Suprapubic skin (tissue), 4 donors: ENCODE data around the gene NUDT17. TPM values are rescaled to one million over a fixed set of nuclear protein-coding genes. Genes with fewer than 3 reads are reported as not detected.

Experiments used
- DNase-seq, 2 donors: peaks; one replicate each; pipeline ENCODE4 v3.0.0-alpha.2; 2019; ENCODE audit warnings: low spot score in 2 of 2
- H3K27ac ChIP-seq: fragments of 200-600 bp; sonication (generic); one replicate; pipeline ENCODE4 v1.5.1; 2019
- H3K27me3 ChIP-seq: fragments of 200-600 bp; sonication (generic); one replicate; pipeline ENCODE4 v1.5.1; 2019
- H3K36me3 ChIP-seq: fragments of 200-600 bp; sonication (generic); one replicate; pipeline ENCODE4 v1.5.1; 2019
- H3K4me1 ChIP-seq: fragments of 200-600 bp; sonication (generic); one replicate; pipeline ENCODE4 v1.5.1; 2019
- H3K4me3 ChIP-seq: fragments of 200-600 bp; sonication (generic); one replicate; pipeline ENCODE4 v1.5.1; 2019; ENCODE audit warnings: mild to moderate bottlenecking
- H3K9me3 ChIP-seq: fragments of 200-600 bp; sonication (generic); one replicate; pipeline ENCODE4 v1.5.1; 2019
- EP300 ChIP-seq: sonication (generic); formaldehyde crosslinking; IDR thresholded peaks from one replicate; pipeline ENCODE4 v1.6.1; 2017; ENCODE audit warnings: antibody characterized with exemption
- POLR2A ChIP-seq, 2 donors: fragments of 450-650 bp; IDR thresholded peaks; one replicate each; pipeline ENCODE4 v1.6.1; 2017; ENCODE audit warnings: antibody characterized with exemption in 2 of 2, mild to moderate bottlenecking in 2 of 2, moderate library complexity in 2 of 2
- POLR2AphosphoS5 ChIP-seq, 3 donors: sonication (generic); formaldehyde crosslinking; IDR thresholded peaks; one replicate each; pipeline ENCODE4 v1.6.1; 2017; ENCODE audit warnings: antibody characterized with exemption in 3 of 3
- WGBS: methylation state at CpG from one replicate; pipeline ENCODE4 v1.1.5; 2018; 5-methylcytosine and 5-hydroxymethylcytosine counted together
- total RNA-seq, 4 donors: library from RNA; depleted of rRNA; stranded (reverse); fragments of >200 nt; gene quantifications; one replicate each; pipeline ENCODE4 v1.1.0, GENCODE V29; 2016
- TF ChIP-seq, protein P1 (sequence below), 2 donors: fragments of 200-600 bp in 1 of 2; fragments of 450-650 bp in 1 of 2; sonication (generic) in 1 of 2; IDR thresholded peaks; one replicate each; pipeline ENCODE4 v1.5.1; 2016 to 2019; ENCODE audit warnings: antibody characterized with exemption in 2 of 2, mild to moderate bottlenecking in 1 of 2, moderate library complexity in 1 of 2

The NUDT17 gene
- total RNA-seq, 4 donors from 2014 or later: 1.3 to 3.9 (median 2.1) TPM

- Histone ChIP-seq H3K9me3 (no peaks in the 10 kb centered on the region), H3K4me3 (peak overlapping the region; percentile 28), H3K27ac (peak overlapping the region; percentile 92), H3K4me1 (peaks cover 36% of the 10 kb centered on the region), H3K36me3 (no peaks in the 10 kb centered on the region), H3K27me3 (no peaks in the 10 kb centered on the region)
- DNase-seq: peak; percentile 95 to 96
- WGBS: 3% methylated on average over 6 of the region's 6 CpGs
- no peak for TF ChIP-seq POLR2A (IDR thresholded peaks at IDR 0.05)
- TF ChIP-seq, protein P1, sequence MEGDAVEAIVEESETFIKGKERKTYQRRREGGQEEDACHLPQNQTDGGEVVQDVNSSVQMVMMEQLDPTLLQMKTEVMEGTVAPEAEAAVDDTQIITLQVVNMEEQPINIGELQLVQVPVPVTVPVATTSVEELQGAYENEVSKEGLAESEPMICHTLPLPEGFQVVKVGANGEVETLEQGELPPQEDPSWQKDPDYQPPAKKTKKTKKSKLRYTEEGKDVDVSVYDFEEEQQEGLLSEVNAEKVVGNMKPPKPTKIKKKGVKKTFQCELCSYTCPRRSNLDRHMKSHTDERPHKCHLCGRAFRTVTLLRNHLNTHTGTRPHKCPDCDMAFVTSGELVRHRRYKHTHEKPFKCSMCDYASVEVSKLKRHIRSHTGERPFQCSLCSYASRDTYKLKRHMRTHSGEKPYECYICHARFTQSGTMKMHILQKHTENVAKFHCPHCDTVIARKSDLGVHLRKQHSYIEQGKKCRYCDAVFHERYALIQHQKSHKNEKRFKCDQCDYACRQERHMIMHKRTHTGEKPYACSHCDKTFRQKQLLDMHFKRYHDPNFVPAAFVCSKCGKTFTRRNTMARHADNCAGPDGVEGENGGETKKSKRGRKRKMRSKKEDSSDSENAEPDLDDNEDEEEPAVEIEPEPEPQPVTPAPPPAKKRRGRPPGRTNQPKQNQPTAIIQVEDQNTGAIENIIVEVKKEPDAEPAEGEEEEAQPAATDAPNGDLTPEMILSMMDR (IDR thresholded peaks at IDR 0.05): peak; percentile 85 to 93
- peak in 1 of 3 donors; percentile 71 for TF ChIP-seq POLR2AphosphoS5 (IDR thresholded peaks at IDR 0.05)
- TF ChIP-seq EP300: no peak
Measured at GRCh38 chr1:145891587-145892485, 46.4 kb downstream of the NUDT17 start.

- Histone ChIP-seq H3K27ac (peak overlapping the region; percentile 92), H3K4me3 (peak overlapping the region; percentile 28), H3K36me3 (no peaks in the 10 kb centered on the region), H3K4me1 (peaks cover 36% of the 10 kb centered on the region), H3K27me3 (no peaks in the 10 kb centered on the region), H3K9me3 (no peaks in the 10 kb centered on the region)
- no peak for DNase-seq
- TF ChIP-seq, protein P1 (IDR thresholded peaks at IDR 0.05): no peak
- no peak for TF ChIP-seq POLR2AphosphoS5 (IDR thresholded peaks at IDR 0.05)
- no peak for TF ChIP-seq EP300
- TF ChIP-seq POLR2A (IDR thresholded peaks at IDR 0.05): no peak
- WGBS: 44% methylated on average over 3 of the region's 3 CpGs
Measured at GRCh38 chr1:145892486-145893087, 47.2 kb downstream of the NUDT17 start.

- H3K4me3 ChIP-seq: no peak overlapping the region
- no peak for DNase-seq
- WGBS: 84% methylated on average over 7 of the region's 7 CpGs
- H3K36me3 ChIP-seq: no peaks in the 10 kb centered on the region
- peak overlapping the region; percentile 92 for H3K27ac ChIP-seq
- TF ChIP-seq EP300 (no peak), POLR2A (IDR thresholded peaks at IDR 0.05) (no peak), POLR2AphosphoS5 (IDR thresholded peaks at IDR 0.05) (no peak)
- TF ChIP-seq, protein P1 (IDR thresholded peaks at IDR 0.05): no peak
- H3K9me3 ChIP-seq: no peaks in the 10 kb centered on the region
- no peaks in the 10 kb centered on the region for H3K27me3 ChIP-seq
- H3K4me1 ChIP-seq: peaks cover 36% of the 10 kb centered on the region
Measured at GRCh38 chr1:145893306-145894055, 48.1 kb downstream of the NUDT17 start.

DNA sequence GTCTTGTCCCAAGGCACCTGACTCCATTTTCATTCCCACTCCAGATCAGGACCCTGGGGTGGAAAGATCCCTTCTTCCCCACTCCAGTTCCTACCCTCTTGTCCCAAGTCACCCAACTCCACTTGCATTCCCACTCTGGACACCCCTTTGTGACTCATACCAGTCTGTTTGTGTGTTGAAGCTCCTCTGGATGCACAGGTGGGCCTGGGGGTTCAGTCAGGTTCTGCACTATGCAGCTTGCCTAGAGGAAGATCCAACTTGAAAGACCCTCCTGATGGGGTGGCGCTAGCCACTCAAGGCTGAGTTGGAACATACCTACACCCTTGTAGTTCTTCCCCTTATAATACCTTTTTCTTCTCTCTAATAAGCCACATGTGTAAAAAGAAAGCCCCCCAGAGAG, 50.0 kb downstream of the NUDT17 start:
- no peaks in the 10 kb centered on the region for H3K36me3 ChIP-seq
- TF ChIP-seq POLR2AphosphoS5 (IDR thresholded peaks at IDR 0.05) (no peak), POLR2A (IDR thresholded peaks at IDR 0.05) (no peak), EP300 (no peak)
- TF ChIP-seq, protein P1 (IDR thresholded peaks at IDR 0.05): no peak
- no peak overlapping the region for H3K27ac ChIP-seq
- no peaks in the 10 kb centered on the region for H3K9me3 ChIP-seq
- no peak overlapping the region for H3K4me3 ChIP-seq
- DNase-seq: peak in 1 of 2 donors; percentile 18
- no peaks in the 10 kb centered on the region for H3K27me3 ChIP-seq
- WGBS: 82% methylated on average over 1 of the region's 1 CpG
- peaks cover 26% of the 10 kb centered on the region for H3K4me1 ChIP-seq
